Upper lobe of left lung (tissue), 4 donors: Measurements from ENCODE around the gene ATL3.

ENCODE experiments used
- CTCF ChIP-seq, 6 experiments: fragments of 450-650 bp in 4 of 6; fragments of 200-600 bp in 2 of 6; sonication (generic) in 2 of 6; IDR thresholded peaks; one replicate each; pipeline ENCODE4 v1.5.1; 2016 to 2019; ENCODE audit warnings: antibody characterized with exemption in 6 of 6
- POLR2AphosphoS5 ChIP-seq, 2 donors: sonication (generic); formaldehyde crosslinking; IDR thresholded peaks; one replicate each; pipeline ENCODE4 v1.5.1; 2017; ENCODE audit warnings: antibody characterized with exemption in 2 of 2

- no peak for TF ChIP-seq CTCF (IDR thresholded peaks at IDR 0.05)
- no peak for TF ChIP-seq POLR2AphosphoS5 (IDR thresholded peaks at IDR 0.05)
Observed at GRCh38 chr11:63698976-63699733, 28.0 kb upstream of the ATL3 start.
